SK-N-DZ (cell line): ENCODE results near the gene NECAB2.

Source experiments
- DNase-seq: peaks from one replicate; pipeline ENCODE4 v3.0.0-alpha.2; 2015; ENCODE audit warnings: low spot score

The NECAB2 gene

DNA sequence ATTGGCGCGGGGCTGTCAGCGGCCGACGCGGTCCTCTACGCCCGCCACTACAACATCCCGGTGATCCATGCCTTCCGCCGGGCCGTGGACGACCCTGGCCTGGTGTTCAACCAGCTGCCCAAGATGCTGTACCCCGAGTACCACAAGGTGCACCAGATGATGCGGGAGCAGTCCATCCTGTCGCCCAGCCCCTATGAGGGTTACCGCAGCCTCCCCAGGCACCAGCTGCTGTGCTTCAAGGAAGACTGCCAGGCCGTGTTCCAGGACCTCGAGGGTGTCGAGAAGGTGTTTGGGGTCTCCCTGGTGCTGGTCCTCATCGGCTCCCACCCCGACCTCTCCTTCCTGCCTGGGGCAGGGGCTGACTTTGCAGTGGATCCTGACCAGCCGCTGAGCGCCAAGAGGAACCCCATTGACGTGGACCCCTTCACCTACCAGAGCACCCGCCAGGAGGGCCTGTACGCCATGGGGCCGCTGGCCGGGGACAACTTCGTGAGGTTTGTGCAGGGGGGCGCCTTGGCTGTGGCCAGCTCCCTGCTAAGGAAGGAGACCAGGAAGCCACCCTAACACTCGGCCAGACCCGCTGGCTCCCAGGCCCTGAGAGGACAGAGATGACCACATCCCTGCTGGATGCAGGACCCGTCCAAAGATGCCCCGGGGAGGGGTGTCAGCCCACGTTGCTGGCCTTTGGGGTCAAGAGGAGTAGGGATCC is 2.4 kb upstream of the NECAB2 start:
- no peak for DNase-seq

DNA sequence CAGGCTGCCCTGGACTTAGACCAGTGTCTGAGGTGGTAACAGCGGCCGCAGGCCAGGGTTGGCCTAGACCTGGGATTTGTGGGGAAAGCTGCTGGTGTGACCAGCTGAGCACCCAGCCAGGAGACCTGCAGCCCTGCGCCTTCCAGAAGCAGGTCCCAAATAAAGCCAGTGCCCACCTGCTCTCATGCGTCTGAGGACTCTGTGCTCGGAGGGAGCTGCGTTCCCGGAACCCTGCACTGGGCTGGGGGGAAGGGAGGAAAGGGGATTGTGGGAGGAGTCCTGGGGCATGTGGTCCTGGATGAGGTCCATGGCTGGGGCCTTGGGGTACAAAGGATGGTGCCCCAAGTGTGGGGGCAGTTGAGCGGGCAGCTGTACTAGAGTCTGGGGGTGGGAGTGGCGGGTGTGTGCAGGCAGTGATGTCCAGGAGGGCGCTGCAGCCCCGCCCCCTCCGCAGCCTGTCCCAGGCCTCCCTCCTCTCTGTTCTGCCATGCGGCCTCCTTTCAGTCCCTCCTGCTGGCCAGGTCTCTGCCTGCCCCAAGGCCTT is 1.8 kb upstream of the NECAB2 start:
- DNase-seq: no peak

DNA sequence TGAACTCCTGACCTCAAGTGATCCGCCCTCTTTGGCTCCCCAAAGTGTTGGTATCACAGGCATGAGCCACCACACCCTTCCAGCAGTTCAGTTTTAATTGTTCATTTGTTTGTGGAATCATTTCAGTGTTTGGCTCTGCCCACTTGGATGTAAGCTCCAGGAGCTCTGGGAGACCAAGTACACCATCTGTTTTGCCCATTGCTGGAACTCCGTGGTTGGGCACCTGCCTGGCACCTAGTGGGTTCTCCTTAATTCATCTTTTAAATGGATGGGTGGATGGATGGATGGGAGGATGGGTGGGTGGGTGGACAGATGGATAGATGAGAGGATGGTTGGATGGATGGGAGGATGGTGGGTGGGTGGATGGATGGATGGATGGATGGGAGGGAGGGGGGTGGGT is 953 bp upstream of the NECAB2 start:
- no peak for DNase-seq

DNA sequence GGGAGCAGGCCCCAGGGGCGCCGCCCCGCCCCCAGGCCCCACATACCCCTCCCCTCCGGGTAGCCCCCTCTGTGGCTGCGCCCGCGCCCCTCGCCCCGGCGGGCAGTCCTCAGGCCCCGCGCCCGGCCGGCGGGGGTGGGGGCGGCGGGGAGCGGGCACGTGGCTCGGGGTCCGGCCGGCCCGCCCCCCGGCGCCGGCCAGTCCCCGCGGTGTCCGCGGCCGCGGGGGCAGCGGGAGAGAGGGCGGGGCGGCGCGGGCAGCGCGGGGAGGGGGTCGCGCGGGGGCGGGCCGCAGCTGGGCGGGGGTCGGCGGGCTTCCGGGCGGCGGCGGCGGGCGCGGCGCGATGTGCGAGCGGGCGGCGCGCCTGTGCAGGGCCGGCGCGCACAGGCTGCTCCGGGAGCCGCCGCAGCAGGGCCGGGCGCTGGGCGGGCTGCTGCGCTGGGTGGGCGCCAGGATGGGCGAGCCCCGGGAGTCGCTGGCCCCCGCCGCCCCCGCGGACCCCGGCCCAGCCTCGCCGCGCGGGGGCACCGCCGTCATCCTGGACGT is 335 bp downstream of the NECAB2 start:
- no peak for DNase-seq

DNA sequence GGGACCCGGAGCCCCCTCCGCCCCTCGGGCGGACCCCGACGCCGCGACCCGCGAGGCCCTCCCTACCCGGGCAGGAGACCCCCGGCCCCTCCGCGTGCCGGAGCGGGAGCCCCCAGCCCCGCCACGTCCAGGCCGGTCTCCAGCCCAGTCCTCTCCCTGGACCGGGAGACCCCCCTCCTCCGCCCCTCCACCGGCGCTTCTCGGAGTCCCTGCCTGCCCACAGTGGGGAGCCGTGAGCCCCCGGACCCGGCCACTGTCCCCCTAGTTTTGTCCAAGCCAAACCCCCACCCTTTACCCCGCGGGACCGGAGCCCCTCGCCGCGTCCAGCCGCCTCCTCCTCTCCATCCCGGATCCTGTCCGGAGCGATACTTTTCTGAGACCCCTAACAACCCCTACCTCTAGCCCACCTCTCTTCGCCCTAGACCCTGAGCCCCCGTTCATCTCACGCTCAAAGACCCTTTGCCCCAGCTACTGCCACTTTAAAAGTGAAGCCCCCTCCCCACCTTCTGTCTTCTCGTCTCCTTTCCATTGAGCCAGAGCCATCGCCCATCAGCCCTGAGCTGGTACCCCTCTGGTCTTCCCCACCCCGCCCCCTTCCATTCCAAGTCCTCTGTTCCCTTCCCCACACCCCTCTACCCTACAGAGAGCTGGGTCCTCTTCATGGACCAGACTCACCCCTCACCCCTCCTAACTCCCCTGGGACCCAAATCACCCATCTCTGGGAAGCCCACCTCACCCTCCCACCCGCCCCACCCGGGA is 1.0 kb downstream of the NECAB2 start:
- DNase-seq: no peak

DNA sequence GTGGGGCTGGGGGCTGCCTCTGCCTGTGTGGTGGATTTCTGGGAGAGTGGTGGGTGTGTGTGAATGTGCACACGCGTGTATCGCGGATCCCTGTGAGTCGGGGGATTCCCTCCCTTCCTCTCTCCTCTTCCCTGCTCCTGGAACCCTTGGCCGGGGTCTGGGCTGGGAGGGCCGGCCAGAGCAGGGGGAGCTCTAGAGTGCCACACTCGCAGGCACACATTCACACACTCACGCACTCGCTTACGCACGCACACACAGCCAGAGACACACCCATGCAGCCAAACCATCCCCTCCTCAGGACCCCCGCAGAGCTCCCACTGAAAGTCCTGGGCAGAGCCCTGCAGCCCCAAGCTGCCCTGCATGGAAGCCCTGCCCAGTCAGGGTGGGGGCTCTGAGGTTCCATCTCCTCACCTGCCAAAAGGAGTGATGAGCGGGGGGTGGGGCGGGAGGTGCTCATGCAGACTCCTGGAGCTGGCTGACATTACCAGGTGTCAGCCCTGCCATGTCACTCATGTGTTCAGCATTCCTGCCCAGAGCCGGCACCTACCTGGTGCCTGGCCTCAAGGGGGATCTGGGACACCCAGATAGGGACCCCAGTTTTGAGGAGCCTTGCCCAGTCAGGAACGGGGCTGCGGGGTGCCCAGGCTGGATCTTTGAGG is 1.9 kb downstream of the NECAB2 start:
- DNase-seq: no peak

DNA sequence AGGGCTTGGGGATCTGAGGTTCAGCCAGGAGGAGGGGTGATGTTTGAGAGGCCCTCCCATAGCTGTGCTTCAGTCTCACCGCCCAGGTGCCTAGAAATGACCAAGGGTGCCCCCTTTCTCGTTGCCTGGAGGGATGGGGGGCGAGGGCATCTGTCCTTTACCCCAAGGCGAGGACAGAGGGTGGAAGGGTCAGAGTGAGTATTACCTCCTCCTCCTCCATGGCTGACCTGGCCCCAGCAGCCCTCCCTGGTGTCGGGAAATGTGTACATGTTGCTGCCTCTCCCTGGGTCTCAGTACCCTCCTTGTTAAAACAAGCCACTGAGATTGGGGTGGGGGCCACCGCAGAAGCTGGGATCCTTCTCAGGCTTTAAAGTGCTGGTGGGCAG is 2.4 kb downstream of the NECAB2 start:
- DNase-seq: no peak

DNA sequence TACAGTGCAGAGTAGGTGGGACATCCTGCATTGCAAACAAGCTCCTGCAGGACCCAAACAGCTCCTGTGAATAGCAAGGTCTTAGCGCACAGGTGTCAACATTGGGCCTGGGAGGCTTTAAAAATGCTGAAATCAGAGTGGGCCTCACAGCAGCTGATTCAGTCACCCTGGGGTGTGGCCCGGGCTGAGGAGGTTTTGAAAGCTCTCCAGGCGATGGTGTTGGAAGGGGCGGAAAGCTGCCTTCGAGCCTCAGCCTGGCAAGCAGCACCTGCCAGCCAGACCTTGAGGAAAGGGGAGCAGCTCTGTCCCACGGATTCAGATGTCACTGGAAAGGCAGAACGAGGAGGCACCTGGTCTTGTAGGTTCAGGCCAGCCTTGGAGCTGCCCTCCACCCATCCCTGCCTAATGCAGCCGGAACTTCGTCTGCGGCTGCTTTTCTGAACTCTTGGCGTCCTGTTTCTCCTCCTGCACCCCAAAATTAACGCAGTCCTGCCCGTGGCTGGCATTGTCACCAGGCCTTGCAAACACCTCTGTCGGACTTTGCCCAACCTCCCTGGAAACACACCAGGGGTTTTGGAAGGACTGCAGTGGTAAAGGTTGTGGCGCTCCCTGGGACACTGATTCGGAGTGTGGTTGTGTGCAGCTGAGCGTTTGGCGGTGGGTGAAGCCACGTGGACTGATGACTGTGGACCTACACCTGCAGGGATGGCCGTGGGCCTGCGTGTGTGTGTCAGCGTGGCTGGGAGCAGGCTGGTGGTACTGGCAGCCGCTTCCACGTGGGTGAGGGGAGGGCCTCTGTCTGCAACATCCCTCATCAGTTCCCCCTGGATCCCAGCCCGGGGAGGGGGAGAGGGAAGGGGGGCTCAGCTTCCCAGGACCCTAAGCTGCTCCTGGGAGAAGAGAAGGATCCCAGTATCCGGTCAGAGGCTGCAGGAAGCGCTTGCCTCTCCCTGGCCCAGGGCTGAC is 3.4 kb downstream of the NECAB2 start:
- DNase-seq: no peak

DNA sequence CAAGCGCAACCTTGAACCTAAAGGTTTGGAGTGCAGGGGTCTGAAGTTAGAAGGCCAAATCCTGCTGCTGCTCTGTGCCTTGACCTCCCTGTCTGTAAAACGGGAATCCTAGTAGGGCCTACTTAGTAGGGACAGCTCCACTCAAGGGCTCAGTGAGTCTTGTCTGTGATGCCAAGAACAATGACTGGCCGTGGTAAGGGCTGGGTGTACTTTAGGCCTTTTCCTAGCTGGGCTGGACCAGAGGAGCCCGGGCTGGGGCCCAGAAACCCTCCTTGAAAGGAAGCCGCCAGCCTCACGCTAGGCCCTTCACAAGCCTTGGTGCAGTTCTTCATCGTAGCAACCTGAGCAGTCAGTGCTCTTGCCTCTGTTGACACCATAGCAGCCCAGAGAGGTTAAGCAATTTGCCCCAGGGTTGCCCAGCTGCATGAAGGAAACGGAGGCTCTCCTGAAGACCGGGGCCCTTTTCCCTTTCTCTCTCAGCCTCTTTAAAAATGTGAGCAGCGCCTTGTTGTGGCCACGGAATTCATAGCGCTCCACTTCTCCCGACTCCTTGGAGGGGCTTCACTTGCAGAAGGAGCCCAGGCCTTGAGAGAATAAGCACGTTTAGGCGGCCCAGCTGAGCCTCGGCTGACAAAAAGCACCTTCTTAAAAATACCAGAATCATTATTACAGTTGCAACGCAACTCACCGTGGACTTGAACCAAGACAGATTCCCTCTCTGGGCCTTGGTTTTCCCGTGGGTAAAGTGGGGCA is 4.4 kb downstream of the NECAB2 start:
- no peak for DNase-seq

DNA sequence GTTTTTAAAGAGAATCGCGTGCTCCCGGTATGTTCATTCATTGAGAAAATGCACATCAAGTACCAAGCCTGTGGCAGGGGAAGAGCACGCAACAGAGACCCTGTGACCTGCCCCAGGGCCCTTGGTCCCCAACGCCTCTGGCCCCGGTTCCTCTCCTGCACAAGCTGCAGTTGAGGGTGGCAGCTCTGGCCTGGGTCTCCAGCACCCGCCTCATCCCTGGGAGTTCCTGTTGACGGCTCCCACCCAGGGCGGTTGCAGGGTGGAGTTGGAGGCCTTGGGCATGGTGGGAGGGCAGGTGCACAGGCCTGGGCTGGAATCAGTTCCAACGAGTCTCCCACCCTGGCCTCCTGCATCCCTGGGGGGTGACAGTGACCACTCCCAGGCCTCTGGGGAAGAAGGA is 5.0 kb downstream of the NECAB2 start:
- DNase-seq: no peak

DNA sequence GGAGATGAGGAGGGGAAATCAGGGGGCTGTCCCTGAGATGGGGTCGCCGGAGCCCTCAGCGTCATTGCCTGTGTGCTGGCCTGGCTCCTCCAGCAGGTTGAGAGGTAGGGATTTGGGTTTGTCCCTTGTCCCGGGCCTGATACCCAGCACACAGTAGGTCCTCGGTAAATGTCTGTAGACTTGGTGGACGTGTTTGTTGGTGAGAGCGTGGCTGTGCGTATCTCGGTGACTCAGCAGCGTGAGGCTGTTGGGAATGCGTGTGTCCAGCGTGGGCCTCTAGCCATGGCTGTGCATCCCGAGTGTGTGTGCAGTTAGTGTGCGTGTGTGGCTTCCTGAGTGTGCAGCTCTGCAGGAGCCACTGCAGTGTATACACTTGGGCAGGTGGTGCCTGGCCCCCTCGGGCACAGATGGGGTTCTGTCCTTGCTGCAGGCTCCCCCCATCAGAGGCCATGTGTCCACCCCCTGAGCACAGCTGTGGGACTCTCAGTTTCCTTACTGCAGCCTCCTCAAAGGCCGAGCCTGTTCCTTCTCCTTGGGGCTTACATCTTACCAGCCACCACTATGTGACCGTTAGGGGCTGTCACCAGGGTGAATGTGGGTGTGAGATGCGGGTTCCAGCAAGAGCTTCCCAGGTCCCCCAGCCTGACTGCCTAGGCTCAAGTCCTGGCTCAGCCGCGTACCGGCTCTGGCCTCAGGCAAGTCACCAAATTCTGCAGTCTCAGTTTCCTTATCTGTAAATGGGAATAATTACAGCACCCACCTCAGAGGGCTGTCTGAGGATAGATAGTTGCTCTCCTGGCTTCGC is 5.7 kb downstream of the NECAB2 start:
- no peak for DNase-seq

DNA sequence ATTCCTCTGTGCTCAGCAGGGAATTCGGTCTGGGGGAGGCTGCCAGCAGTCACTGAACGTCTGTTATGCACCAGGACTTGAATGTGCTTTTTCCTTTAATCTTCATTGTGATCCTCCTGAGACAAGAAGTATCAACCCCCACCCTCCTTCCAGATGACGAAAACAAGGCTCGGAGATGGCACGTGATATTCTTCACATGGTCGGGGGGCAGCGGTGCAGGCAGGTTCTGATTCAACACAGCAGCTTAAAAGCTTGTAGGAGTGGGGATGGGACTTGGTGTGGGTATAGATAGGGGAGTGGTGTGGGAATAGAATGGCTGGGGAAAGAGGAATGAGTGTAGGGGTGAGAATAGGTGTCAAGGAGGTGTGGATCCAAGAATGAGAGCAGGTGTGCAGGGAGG is 6.4 kb downstream of the NECAB2 start:
- no peak for DNase-seq

DNA sequence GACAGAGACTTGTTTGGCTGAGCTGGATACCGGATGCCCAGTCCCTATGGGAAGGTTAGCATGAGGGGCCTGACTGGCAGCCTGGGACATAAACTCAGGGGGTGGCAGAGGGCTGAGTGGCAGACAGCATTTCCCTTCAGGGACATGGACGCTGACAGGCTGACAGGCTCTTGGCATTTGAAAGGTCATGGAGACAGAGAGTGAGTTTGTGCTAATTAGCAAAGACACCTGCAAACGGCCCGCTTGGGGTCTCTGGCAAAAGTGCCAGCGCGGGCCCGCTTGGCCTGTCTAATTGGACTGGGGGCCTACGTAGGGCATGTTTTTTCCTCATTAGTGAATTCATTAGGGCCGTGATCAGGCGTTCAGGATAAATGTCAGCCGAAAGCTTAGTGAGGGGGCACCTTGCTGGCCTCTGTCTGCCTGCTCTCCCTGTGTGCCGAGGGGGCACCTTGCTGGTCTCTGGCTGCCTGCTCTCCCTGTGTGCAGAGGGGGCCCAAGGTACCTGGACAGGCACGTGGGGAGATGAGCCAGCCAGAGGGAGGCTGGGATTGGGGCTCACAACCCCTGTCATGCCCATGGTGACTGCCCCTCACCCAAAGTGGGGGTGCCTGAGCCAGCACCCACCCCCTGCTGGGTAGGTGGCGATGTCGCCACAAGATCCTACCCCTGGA is 7.7 kb downstream of the NECAB2 start:
- DNase-seq: no peak

DNA sequence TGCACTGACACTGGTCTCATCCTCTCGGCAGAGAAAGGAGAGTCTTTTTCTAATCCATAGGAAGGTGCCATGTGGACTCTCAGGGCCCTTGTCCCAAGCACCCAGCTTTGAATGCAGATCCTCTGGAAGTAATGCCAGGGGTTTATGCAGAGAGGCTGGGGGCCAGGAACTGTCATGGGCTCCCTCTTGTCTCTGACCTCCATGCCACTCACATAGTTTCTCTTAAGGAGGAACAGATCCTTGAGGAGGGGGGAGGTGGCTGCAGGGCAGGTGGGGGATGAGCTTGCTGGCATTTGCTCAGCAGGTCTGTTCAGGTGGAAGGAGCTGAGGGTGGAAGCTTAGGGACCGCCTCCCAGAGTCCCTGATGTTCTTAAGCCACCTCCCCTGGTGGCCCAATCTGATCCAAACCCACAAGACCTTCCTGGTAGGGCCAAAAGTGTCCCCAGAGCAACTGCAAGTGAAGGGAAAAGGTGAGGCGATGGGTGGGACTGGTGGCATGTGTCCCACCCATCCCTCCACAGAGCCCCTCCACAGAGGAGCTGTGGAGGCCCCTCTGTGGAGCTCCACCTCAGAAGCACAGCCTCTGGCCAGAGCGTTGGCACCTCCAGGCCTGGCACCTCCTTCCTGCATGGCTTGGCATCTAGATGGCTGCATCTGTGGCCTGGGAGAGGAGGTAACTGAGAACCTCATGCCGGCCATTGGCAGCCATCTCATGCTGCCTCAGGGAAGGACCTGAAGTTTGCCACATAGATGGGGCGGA is 9.2 kb downstream of the NECAB2 start:
- no peak for DNase-seq

DNA sequence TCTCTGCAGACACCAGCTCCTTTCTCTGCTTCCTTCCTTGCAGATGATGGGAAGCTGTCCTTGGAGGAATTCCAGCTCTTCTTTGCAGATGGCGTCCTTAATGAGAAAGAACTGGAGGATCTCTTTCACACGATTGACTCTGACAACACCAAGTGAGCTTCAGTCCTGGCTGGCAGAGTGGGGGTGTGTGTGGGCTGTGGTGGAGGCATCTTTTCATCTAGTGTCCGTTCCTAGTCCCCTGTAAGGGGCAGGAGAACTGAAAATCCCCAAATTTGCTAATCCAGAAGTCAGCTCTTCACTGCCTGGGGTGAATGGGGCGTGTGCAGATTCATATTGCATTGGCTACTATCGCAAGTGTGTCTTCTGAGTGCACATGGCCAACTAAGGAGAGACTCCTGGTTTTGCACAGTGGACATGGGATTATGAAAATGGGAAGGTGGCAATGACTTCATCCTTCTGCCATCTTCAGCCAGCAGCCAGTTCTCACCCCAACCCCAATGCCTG is 10.4 kb downstream of the NECAB2 start:
- no peak for DNase-seq

DNA sequence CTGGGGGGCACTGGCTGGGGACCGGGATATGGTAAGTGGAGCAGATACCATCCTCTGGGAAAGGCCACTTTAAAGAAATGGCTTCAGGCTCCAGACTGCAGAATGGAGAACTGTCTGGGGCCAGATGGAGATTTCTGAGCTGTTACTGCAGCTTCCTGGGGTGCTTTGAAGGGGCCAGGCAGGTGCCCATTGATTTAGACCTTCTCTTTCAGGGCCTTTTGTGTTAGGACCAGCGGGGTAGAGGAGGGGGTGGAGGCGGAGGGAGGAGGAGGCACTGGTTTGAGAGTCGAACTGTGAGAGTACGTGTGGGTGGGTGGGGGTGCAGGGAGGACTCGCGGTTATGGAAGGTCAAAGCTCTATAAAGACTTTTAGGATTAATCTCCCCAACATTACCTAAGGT is 11.4 kb downstream of the NECAB2 start:
- DNase-seq: no peak

DNA sequence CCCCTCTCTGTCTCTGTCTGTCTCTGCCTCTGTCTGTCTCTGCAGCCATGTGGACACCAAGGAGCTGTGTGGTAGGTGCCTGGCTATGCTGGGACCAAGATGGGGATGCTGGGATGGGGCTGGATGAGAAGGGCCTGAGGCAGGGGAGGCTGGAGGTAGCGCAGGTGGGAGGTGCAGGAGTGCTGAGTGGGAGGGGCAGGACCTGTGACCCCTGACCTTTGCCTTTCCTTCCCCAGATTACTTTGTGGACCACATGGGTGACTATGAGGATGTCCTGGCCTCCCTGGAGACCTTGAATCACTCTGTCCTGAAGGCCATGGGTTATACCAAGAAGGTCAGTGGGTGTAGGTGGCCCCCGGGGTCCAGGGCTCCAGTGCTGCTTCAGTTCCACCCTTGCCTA is 12.8 kb downstream of the NECAB2 start:
- DNase-seq: no peak

DNA sequence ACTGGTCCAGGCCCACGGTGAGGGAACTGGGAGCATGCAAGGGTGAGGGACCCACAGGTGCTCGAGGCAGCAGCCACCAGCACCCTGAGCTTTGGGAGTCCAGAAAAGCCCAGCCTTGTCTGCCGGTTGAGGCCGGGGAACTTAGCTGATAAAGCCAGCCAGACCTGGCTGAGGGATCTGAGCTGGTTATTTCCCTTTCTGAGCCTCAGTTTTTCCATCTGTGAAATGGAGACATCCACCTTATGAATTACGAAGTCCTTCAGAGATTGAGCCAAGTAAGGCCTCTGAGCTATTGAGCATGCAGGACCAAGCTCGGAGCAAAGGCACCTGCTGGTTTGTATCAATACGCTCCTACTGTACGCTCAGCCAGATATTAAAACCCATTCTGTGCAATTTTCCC is 13.8 kb downstream of the NECAB2 start:
- no peak for DNase-seq
